ENCODE measurements around the gene COL4A4. TPM values are rescaled to one million over a fixed set of nuclear protein-coding genes. Genes with fewer than 3 reads are reported as not detected.

Gene COL4A4
- total RNA-seq, 2 experiments from 2014 or later = not detected

GRCh38 chr2:227188292-227188691 lies 24.3 kb upstream of the COL4A4 start:
- H3K9me3 Mint-ChIP-seq = no peaks in the 10 kb centered on the region
- H3K27me3 Mint-ChIP-seq = peaks cover 16% of the 10 kb centered on the region
- ChIA-PET CTCF (interaction anchor here (0.7 kb wide), 1 partner anchor 12 kb away, joined by 3 read pairs; no protein-coding TSS in a partner anchor), POLR2A (no interaction called here)
- ATAC-seq (no peak), DNase-seq (no peak)
- H3K4me1 Mint-ChIP-seq (ENCODE audit: low read depth) = no peaks in the 10 kb centered on the region
- intact Hi-C loops (cut with micrococcal nuclease) = no loop called here
- no peak for TF ChIP-seq CTCF (IDR thresholded peaks at IDR 0.05)
- no peak overlapping the region for H3K27ac Mint-ChIP-seq
- H3K4me3 Mint-ChIP-seq = no peak overlapping the region
- no peaks in the 10 kb centered on the region for H3K36me3 Mint-ChIP-seq (ENCODE audit: low read depth)

DNA sequence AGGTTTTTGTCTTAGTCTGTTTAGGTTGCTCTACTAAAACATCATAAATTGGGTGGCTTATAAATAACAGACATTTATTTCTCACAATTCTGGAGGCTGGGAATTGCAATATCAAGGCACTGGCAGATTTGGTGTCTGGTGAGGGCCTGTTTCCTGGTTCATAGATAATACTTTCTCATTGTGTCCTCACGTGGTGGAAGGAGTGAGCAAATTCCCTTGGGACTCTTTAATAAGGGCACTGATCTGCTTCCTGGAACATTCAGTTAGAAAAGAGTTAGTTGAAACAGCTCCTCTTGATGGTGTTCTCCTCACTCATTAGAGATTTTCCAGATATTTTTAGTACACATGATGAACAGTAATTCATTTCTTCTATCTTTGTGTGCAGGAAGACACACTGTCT lies 22.7 kb upstream of the COL4A4 start:
- Mint-ChIP-seq H3K4me3 (no peak overlapping the region), H3K36me3 (ENCODE audit: low read depth) (no peaks in the 10 kb centered on the region), H3K4me1 (ENCODE audit: low read depth) (no peaks in the 10 kb centered on the region), H3K27me3 (peaks cover 18% of the 10 kb centered on the region), H3K9me3 (no peaks in the 10 kb centered on the region), H3K27ac (no peak overlapping the region)
- intact Hi-C loops (cut with micrococcal nuclease) = no loop called here
- ATAC-seq = no peak
- TF ChIP-seq CTCF (IDR thresholded peaks at IDR 0.05) = no peak
- ChIA-PET POLR2A (no interaction called here), CTCF (no interaction called here)
- no peak for DNase-seq

DNA sequence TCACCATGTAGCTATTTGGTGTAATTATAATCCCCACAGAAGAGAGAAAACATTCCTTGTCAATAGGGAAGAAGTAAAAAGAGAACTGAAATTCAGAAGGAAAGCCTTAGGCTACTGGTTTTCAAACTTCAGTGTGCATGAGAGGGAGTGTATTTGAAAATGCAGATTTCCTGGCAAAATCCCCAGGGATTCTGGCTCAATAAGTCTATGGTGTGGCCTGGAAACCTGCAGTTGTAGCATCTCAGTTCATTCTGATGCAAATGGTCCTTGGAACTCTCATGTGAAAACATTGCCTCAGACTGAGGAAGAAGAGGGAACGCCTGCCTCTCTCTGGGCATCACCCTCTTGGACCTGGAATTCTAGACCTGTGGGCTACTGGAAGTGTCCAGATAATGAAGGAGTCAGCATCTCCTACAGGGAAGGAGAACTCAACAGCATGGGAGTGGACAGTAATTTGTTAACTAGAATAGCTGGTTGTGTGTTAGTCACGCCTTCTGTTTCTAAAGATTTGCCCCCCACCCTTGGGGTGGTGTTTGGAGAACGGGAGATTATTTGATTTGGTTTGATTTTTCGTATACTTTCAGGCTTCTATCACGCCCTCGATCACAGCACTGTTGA lies 21.7 kb upstream of the COL4A4 start:
- no peak overlapping the region for H3K27ac Mint-ChIP-seq
- POLR2A ChIA-PET = no interaction called here

DNA sequence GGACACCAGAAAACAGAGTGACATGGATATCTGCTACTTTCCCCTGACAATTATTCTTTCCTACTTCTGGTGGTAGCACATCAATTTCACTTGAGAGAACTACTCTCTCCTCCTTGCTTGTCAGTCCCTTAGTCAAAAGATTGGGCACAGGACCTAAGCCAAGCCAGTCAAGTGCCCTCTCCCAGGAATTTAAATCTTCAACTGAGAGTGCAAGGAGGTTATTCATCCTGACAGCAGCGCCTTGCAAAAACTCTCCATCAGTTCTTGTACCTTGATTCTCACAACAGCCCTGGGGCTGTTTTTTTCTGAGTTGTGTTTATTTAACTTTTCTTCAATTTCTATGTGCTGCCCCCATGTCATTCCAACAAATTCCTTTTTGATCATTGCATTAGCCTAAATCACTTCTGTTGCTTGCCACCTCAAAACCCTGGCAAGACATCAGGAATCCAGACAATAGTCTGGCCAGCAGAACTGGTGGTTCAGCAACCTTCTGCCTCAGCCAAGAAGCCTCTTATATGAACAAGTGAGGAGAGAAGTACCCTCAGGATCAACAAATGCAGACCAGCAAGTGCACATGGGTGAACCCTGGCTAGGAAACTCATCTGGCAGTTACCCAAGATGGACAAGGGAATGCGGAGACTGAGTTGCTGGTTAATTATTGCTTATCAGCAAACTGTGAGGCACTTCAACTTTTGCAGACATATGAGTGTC lies 19.8 kb upstream of the COL4A4 start:
- Mint-ChIP-seq H3K9me3 (no peaks in the 10 kb centered on the region), H3K4me3 (no peak overlapping the region), H3K27ac (no peak overlapping the region), H3K27me3 (peaks cover 8% of the 10 kb centered on the region), H3K4me1 (ENCODE audit: low read depth) (no peaks in the 10 kb centered on the region), H3K36me3 (ENCODE audit: low read depth) (no peaks in the 10 kb centered on the region)
- ChIA-PET CTCF (interaction anchor here (1.7 kb wide), 1 partner anchor 54 kb away, joined by 9 read pairs; no protein-coding TSS in a partner anchor), POLR2A (no interaction called here)
- DNase-seq (no peak), ATAC-seq (no peak)
- intact Hi-C loops (cut with micrococcal nuclease) = no loop called here
- TF ChIP-seq CTCF (IDR thresholded peaks at IDR 0.05) = no peak

More for the DNA sequence above, 21.7 kb upstream of the COL4A4 start:
- CTCF ChIA-PET = no interaction called here
- no peak overlapping the region for H3K4me3 Mint-ChIP-seq
- no peaks in the 10 kb centered on the region for H3K4me1 Mint-ChIP-seq (ENCODE audit: low read depth)
- no peak for ATAC-seq
- H3K36me3 Mint-ChIP-seq (ENCODE audit: low read depth) = no peaks in the 10 kb centered on the region
- intact Hi-C loops (cut with micrococcal nuclease) = no loop called here
- DNase-seq = no peak
- no peak for TF ChIP-seq CTCF (IDR thresholded peaks at IDR 0.05)
- no peaks in the 10 kb centered on the region for H3K9me3 Mint-ChIP-seq
- H3K27me3 Mint-ChIP-seq = peaks cover 18% of the 10 kb centered on the region

DNA sequence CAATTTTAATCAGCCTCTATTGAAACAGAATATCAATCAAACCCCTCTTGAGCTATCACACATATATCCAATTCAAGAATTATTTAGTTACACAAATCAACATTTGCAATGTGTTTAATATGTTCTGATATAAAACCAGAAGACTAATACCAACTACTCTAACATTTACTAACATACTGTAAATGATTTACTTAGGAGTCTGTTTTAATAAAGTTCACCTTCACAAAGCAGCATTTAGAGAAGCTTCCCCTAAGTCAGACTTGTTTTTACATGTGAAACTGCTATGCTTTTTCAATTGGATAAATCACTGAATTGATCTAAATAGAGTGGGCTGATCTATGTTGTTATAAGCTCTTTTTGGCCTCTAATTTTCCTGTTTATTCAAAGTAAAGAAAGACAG lies 18.8 kb upstream of the COL4A4 start:
- DNase-seq = no peak
- peaks cover 6% of the 10 kb centered on the region for H3K27me3 Mint-ChIP-seq
- no peak for ATAC-seq
- no peak overlapping the region for H3K4me3 Mint-ChIP-seq
- intact Hi-C loops (cut with micrococcal nuclease) = no loop called here
- no peak overlapping the region for H3K27ac Mint-ChIP-seq
- ChIA-PET POLR2A (no interaction called here), CTCF (interaction anchor here (1.7 kb wide), 1 partner anchor 55 kb away, joined by 9 read pairs; no protein-coding TSS in a partner anchor)
- TF ChIP-seq CTCF (IDR thresholded peaks at IDR 0.05) = no peak
- no peaks in the 10 kb centered on the region for H3K4me1 Mint-ChIP-seq (ENCODE audit: low read depth)
- no peaks in the 10 kb centered on the region for H3K9me3 Mint-ChIP-seq
- no peaks in the 10 kb centered on the region for H3K36me3 Mint-ChIP-seq (ENCODE audit: low read depth)

All from activated CD8-positive, alpha-beta T cell treated with anti-CD3 and anti-CD28 coated beads for 36 hours (primary cell).